ENCODE results near the gene VCL. TPM values are rescaled to one million over a fixed set of nuclear protein-coding genes. Genes with fewer than 3 reads are reported as not detected.

VCL gene
- total RNA-seq, 6 donors from 2014 or later, result 76.5 to 214 (median 133) TPM

DNA sequence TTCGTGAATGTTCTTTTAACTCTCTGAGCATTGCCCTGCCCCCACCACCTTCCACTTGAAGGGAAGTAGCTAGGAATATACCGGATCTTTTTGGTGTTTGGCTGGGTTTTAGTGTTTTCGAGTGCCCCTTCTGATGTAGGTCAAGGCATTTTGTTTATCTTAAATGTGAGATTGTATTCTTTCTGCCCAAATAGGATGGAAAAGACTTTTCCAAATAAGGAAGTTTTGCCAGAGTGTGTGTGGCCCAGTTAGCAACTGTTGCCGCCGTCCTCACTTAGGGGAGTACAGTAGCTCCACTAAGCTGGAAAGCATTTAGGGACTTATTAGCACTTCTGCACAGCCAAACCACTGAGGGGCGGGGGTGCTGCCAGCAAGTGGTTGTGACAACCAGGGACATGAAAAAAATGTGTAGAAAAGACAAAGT, 29.8 kb upstream of the VCL start:
- peaks cover 15 to 32% (median 28%) of the 10 kb centered on the region in 4 donors for H3K4me1 ChIP-seq
- ATAC-seq (ENCODE audit: low FRiP score in 2 of 2), result no peak
- peak overlapping the region in 1 of 4 donors; percentile 84 for H3K27ac ChIP-seq
- TF ChIP-seq EP300 (IDR thresholded peaks at IDR 0.05), result no peak
- TF ChIP-seq CTCF (IDR thresholded peaks at IDR 0.05), result no peak
- no peak for TF ChIP-seq POLR2A (IDR thresholded peaks at IDR 0.05)
- TF ChIP-seq POLR2AphosphoS5 (IDR thresholded peaks at IDR 0.05), result no peak
- no peak overlapping the region for H3K4me3 ChIP-seq
- no peaks in the 10 kb centered on the region for H3K27me3 ChIP-seq
- no peaks in the 10 kb centered on the region for H3K9me3 ChIP-seq
- WGBS, 2 donors, result 55 to 58% methylated on average over 6 of the region's 6 CpGs
- H3K36me3 ChIP-seq, result no peaks in the 10 kb centered on the region
- no peak for DNase-seq

- DNase-seq, result peak in 1 of 2 donors; percentile 53
- Histone ChIP-seq H3K36me3 (no peaks in the 10 kb centered on the region), H3K4me3 (no peak overlapping the region), H3K9me3 (no peaks in the 10 kb centered on the region), H3K27ac (no peak overlapping the region), H3K4me1 (peaks cover 15 to 32% (median 28%) of the 10 kb centered on the region in 4 donors), H3K27me3 (no peaks in the 10 kb centered on the region)
- 50 to 72% methylated on average over 5 of the region's 5 CpGs for WGBS, 2 donors
- ATAC-seq (ENCODE audit: low FRiP score in 2 of 2), result no peak
- no peak for TF ChIP-seq CTCF (IDR thresholded peaks at IDR 0.05)
- no peak for TF ChIP-seq POLR2A (IDR thresholded peaks at IDR 0.05)
These were observed 28.6 kb upstream of the VCL start for GRCh38 chr10:73969224-73969841.

GRCh38 chr10:73970845-73971244, 27.1 kb upstream of the VCL start:
- H3K27me3 ChIP-seq, result no peaks in the 10 kb centered on the region
- TF ChIP-seq POLR2A (IDR thresholded peaks at IDR 0.05), result no peak
- no peak for TF ChIP-seq POLR2AphosphoS5 (IDR thresholded peaks at IDR 0.05)
- TF ChIP-seq EP300 (IDR thresholded peaks at IDR 0.05), result no peak
- no peak for TF ChIP-seq CTCF (IDR thresholded peaks at IDR 0.05)
- ATAC-seq (ENCODE audit: low FRiP score in 2 of 2) (no peak), DNase-seq (no peak)
- H3K9me3 ChIP-seq, result no peaks in the 10 kb centered on the region
- H3K36me3 ChIP-seq, result no peaks in the 10 kb centered on the region
- WGBS, 2 donors, result 86 to 89% methylated on average over 2 of the region's 2 CpGs
- H3K27ac ChIP-seq, result no peak overlapping the region
- peaks cover 8 to 22% (median 20%) of the 10 kb centered on the region in 4 donors for H3K4me1 ChIP-seq
- H3K4me3 ChIP-seq, result no peak overlapping the region

DNA sequence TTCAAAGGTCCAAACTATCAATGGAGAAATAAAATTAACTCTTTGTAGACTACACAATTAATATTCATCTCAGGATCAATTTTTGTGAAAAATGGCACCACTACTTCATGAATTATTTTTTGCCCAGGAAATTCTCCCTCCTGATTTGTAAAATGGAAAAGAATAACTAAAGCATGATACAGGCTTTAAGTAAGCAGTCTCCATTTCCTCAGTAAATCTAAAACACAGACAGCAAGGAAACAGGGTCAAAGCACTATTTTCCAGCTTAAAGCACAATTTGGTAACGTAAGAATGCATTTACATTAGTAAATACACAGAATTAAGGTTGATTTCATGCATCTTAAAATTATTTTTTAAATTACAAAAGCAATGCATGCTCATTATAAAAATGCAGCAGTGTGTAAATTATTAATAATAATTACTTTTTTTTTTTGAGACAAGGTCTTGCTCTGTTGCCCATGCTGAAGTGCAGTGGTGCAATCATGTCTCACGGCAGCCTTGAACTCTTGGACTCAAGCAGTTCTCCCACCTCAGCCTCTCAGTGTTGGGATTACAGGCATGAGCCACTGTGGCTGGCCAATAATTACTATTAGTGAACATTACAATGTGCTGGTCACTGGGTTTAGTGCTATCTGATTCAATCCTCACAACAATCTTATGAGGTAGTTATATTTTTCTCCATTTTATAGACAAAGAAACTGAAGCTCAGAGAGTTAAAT, 26.1 kb upstream of the VCL start:
- Histone ChIP-seq H3K27me3 (no peaks in the 10 kb centered on the region), H3K36me3 (no peaks in the 10 kb centered on the region), H3K9me3 (no peaks in the 10 kb centered on the region), H3K4me1 (peaks cover 7 to 15% (median 12%) of the 10 kb centered on the region in 4 donors), H3K4me3 (no peak overlapping the region), H3K27ac (no peak overlapping the region)
- TF ChIP-seq POLR2AphosphoS5 (IDR thresholded peaks at IDR 0.05), result no peak
- no peak for TF ChIP-seq POLR2A (IDR thresholded peaks at IDR 0.05)
- TF ChIP-seq EP300 (IDR thresholded peaks at IDR 0.05), result no peak
- TF ChIP-seq CTCF (IDR thresholded peaks at IDR 0.05), result no peak
- no peak for ATAC-seq (ENCODE audit: low FRiP score in 2 of 2)
- no peak for DNase-seq
- 87 to 96% methylated on average over 2 of the region's 2 CpGs for WGBS, 2 donors

Measured in upper lobe of left lung (tissue), 6 donors.